Vagina (tissue), 2 donors: ENCODE data around the gene CCSER1. TPM values are rescaled to one million over a fixed set of nuclear protein-coding genes. Genes with fewer than 3 reads are reported as not detected.

Experiments
- DNase-seq, 2 donors: peaks; one replicate each; pipeline ENCODE4 v3.0.0-alpha.2; 2017; ENCODE audit errors: extremely low spot score in 2 of 2
- H3K27ac ChIP-seq: fragments of 200-600 bp; sonication (generic); one replicate; pipeline ENCODE4 v1.5.1; 2019
- H3K27me3 ChIP-seq: fragments of 200-600 bp; sonication (generic); one replicate; pipeline ENCODE4 v1.5.1; 2019
- H3K36me3 ChIP-seq, 2 donors: fragments of 200-600 bp; sonication (generic); one replicate each; pipeline ENCODE4 v1.5.1; 2017 to 2019
- H3K4me1 ChIP-seq: fragments of 200-600 bp; sonication (generic); one replicate; pipeline ENCODE4 v1.5.1; 2019
- H3K4me3 ChIP-seq, 2 donors: fragments of 200-600 bp; sonication (generic); 1 replicate in 1 of 2; 2 replicates in 1 of 2; pipeline ENCODE4 v1.5.1; 2016 to 2019
- H3K9me3 ChIP-seq: fragments of 200-600 bp; sonication (generic); one replicate; pipeline ENCODE4 v1.5.1; 2019
- CTCF ChIP-seq, 3 experiments: fragments of 450-650 bp in 2 of 3; fragments of 200-600 bp in 1 of 3; sonication (generic) in 1 of 3; IDR thresholded peaks; one replicate each; pipeline ENCODE4 v1.5.1; 2017 to 2019; ENCODE audit warnings: antibody characterized with exemption in 3 of 3, mild to moderate bottlenecking in 2 of 3, moderate library complexity in 2 of 3
- POLR2A ChIP-seq, 2 donors: fragments of 450-650 bp; IDR thresholded peaks; one replicate each; pipeline ENCODE4 v1.6.1; 2017; ENCODE audit warnings: antibody characterized with exemption in 2 of 2, mild to moderate bottlenecking in 2 of 2, moderate library complexity in 2 of 2
- POLR2AphosphoS5 ChIP-seq, 2 donors: sonication (generic); formaldehyde crosslinking; IDR thresholded peaks; one replicate each; pipeline ENCODE4 v1.9.0; 2017; ENCODE audit warnings: antibody characterized with exemption in 2 of 2, mild to moderate bottlenecking in 2 of 2, low read depth in 1 of 2; ENCODE audit not compliant: insufficient read depth in 1 of 2
- intact Hi-C: fragments of 100-400 bp; cut with DNase I; formaldehyde crosslinking; loops from one replicate; pipeline ENCODE4 v1.15.1; 2023
- total RNA-seq: library from RNA; depleted of rRNA; stranded (reverse); fragments of >200 nt; gene quantifications from one replicate; pipeline ENCODE4 v1.2.3, GENCODE V29; 2016

CCSER1 gene
- total RNA-seq, 1 donor from 2014 or later, result 8.1 TPM

- no peak for TF ChIP-seq POLR2AphosphoS5 (IDR thresholded peaks at IDR 0.05; ENCODE audit: insufficient read depth in 1 of 2, low read depth in 1 of 2)
- no peak for TF ChIP-seq CTCF (IDR thresholded peaks at IDR 0.05)
- TF ChIP-seq POLR2A (IDR thresholded peaks at IDR 0.05), result no peak
- Histone ChIP-seq H3K27ac (no peak overlapping the region), H3K36me3 (no peaks in the 10 kb centered on the region), H3K27me3 (no peaks in the 10 kb centered on the region), H3K4me3 (no peak overlapping the region), H3K4me1 (no peaks in the 10 kb centered on the region), H3K9me3 (no peaks in the 10 kb centered on the region)
- intact Hi-C loops, result no loop called here
- DNase-seq, result no peak
These were observed 118.6 kb downstream of the CCSER1 start for GRCh38 chr4:90245837-90246236.

GRCh38 chr4:90246816-90247215 is 119.6 kb downstream of the CCSER1 start:
- DNase-seq, result no peak
- Histone ChIP-seq H3K4me1 (no peaks in the 10 kb centered on the region), H3K27ac (no peak overlapping the region), H3K4me3 (no peak overlapping the region), H3K9me3 (no peaks in the 10 kb centered on the region), H3K36me3 (no peaks in the 10 kb centered on the region), H3K27me3 (no peaks in the 10 kb centered on the region)
- TF ChIP-seq POLR2A (IDR thresholded peaks at IDR 0.05), result no peak
- TF ChIP-seq POLR2AphosphoS5 (IDR thresholded peaks at IDR 0.05; ENCODE audit: insufficient read depth in 1 of 2, low read depth in 1 of 2), result no peak
- TF ChIP-seq CTCF (IDR thresholded peaks at IDR 0.05), result no peak
- intact Hi-C loops, result no loop called here

DNA sequence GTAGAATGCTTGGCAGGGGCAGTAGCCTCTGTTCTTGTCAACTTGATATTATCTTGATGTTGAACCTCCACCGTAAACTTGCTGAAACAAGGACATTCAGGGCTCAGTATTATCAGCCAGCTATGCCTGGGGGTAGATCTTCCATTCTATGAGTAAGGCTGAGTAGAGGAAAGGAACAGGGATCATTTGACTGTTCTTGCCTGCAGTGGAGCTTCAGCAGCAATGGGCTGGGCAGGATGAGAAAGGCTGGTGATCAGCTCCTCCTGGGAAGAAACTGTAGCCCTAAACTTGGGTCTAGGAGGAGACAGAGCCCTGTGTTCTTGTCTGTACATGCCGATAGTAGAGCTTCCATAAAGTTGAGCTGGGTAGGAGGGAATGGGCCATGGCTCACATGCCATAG is 127.2 kb downstream of the CCSER1 start:
- Histone ChIP-seq H3K4me1 (no peaks in the 10 kb centered on the region), H3K27ac (no peak overlapping the region), H3K4me3 (no peak overlapping the region), H3K36me3 (no peaks in the 10 kb centered on the region), H3K9me3 (no peaks in the 10 kb centered on the region), H3K27me3 (no peaks in the 10 kb centered on the region)
- DNase-seq, result no peak
- TF ChIP-seq POLR2AphosphoS5 (IDR thresholded peaks at IDR 0.05; ENCODE audit: insufficient read depth in 1 of 2, low read depth in 1 of 2), result no peak
- TF ChIP-seq POLR2A (IDR thresholded peaks at IDR 0.05), result no peak
- TF ChIP-seq CTCF (IDR thresholded peaks at IDR 0.05), result no peak
- intact Hi-C loops, result no loop called here

- no peak for DNase-seq
- Histone ChIP-seq H3K27ac (no peak overlapping the region), H3K9me3 (no peaks in the 10 kb centered on the region), H3K4me3 (no peak overlapping the region), H3K36me3 (no peaks in the 10 kb centered on the region), H3K4me1 (no peaks in the 10 kb centered on the region), H3K27me3 (no peaks in the 10 kb centered on the region)
- TF ChIP-seq CTCF (IDR thresholded peaks at IDR 0.05) (no peak), POLR2AphosphoS5 (IDR thresholded peaks at IDR 0.05; ENCODE audit: insufficient read depth in 1 of 2, low read depth in 1 of 2) (no peak), POLR2A (IDR thresholded peaks at IDR 0.05) (no peak)
- intact Hi-C loops, result no loop called here
These were observed 147.0 kb downstream of the CCSER1 start for GRCh38 chr4:90274175-90274574.

DNA sequence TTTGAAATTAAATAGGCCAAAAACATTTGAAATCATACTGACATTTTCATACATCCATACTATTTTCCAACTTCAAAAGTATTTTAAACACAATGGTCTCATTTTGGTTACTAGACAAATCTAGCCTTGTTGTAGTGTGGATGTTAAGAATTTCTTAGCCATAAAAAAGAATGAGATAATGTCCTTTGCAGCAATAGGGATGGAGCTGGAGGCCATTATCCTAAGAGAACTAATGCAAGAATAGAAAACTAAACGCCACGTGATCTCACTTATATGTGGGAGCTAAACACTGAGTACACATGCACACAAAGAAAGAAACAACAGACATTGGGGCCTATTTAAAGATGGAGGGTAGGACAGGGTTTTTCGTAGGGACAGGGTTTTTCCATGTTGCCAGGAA is 153.8 kb downstream of the CCSER1 start:
- no peak for TF ChIP-seq CTCF (IDR thresholded peaks at IDR 0.05)
- no peak for TF ChIP-seq POLR2AphosphoS5 (IDR thresholded peaks at IDR 0.05; ENCODE audit: insufficient read depth in 1 of 2, low read depth in 1 of 2)
- TF ChIP-seq POLR2A (IDR thresholded peaks at IDR 0.05), result no peak
- H3K36me3 ChIP-seq, result no peaks in the 10 kb centered on the region
- intact Hi-C loops, result no loop called here
- H3K27ac ChIP-seq, result no peak overlapping the region
- no peak overlapping the region for H3K4me3 ChIP-seq
- DNase-seq, result no peak
- no peaks in the 10 kb centered on the region for H3K27me3 ChIP-seq
- no peaks in the 10 kb centered on the region for H3K9me3 ChIP-seq
- H3K4me1 ChIP-seq, result no peaks in the 10 kb centered on the region
